ENCODE data around the gene DAPK2.

- no peak for TF ChIP-seq NFE2L2 (IDR thresholded peaks at IDR 0.05; ENCODE audit: low read depth, low read length)
- TF ChIP-seq MAFK (IDR thresholded peaks at IDR 0.05; ENCODE audit: low read depth, low read length) = no peak
- no peak for TF ChIP-seq POLR2A (IDR thresholded peaks at IDR 0.05; ENCODE audit: low read depth, low read length)
- no peak for TF ChIP-seq MXI1 (IDR thresholded peaks at IDR 0.05; ENCODE audit: borderline replicate concordance, low read depth, low read length)
Observed at GRCh38 chr15:64045101-64045435, 1.2 kb downstream of the DAPK2 start.
